ENCODE data around the gene TEAD1.

TEAD1 gene

GRCh38 chr11:12793506-12793905, 119.3 kb downstream of the TEAD1 start:
- Histone ChIP-seq H4K20me1 (ENCODE audit: insufficient read depth, low read length) (no peaks in the 10 kb centered on the region), H3K27me3 (replicated peaks; ENCODE audit: insufficient read depth, low read length) (no peaks in the 10 kb centered on the region), H3F3A (ENCODE audit: insufficient read depth, low read length) (no peaks in the 10 kb centered on the region), H3K79me2 (ENCODE audit: low read length) (peaks cover 56% of the 10 kb centered on the region), H3K9me3 (replicated peaks; ENCODE audit: insufficient read depth, low read length) (no peaks in the 10 kb centered on the region), H3K4me3 (ENCODE audit: low read length) (no peak overlapping the region), H2AFZ (ENCODE audit: low read length) (no peak overlapping the region), H3K27ac (ENCODE audit: low read length) (no peak overlapping the region), H3K9ac (ENCODE audit: low read length) (no peak overlapping the region), H3K4me1 (ENCODE audit: low read length) (peaks cover 8% of the 10 kb centered on the region), H3K9me2 (replicated peaks; ENCODE audit: insufficient read depth, low read length) (no peaks in the 10 kb centered on the region), H3K4me2 (ENCODE audit: low read depth, low read length) (no peak overlapping the region), H3K36me3 (replicated peaks; ENCODE audit: insufficient read depth, low read length) (no peaks in the 10 kb centered on the region)
- no peak for DNase-seq
- no peak for TF ChIP-seq EZH2 (optimal IDR thresholded peaks at IDR 0.05; ENCODE audit: low read depth, low read length)
- no peak for TF ChIP-seq CTCF (IDR thresholded peaks at IDR 0.05; ENCODE audit: low read length)
- no peak for TF ChIP-seq EZH2phosphoT487 (IDR thresholded peaks at IDR 0.05; ENCODE audit: low read length)

GRCh38 chr11:12794576-12795230, 120.5 kb downstream of the TEAD1 start:
- DNase-seq = no peak
- TF ChIP-seq EZH2 (optimal IDR thresholded peaks at IDR 0.05; ENCODE audit: low read depth, low read length) (no peak), CTCF (IDR thresholded peaks at IDR 0.05; ENCODE audit: low read length) (no peak), EZH2phosphoT487 (IDR thresholded peaks at IDR 0.05; ENCODE audit: low read length) (no peak)
- no peak overlapping the region for H3K4me3 ChIP-seq (ENCODE audit: low read length)
- H3K27me3 ChIP-seq (replicated peaks; ENCODE audit: insufficient read depth, low read length) = no peaks in the 10 kb centered on the region
- no peak overlapping the region for H3K27ac ChIP-seq (ENCODE audit: low read length)
- no peak overlapping the region for H2AFZ ChIP-seq (ENCODE audit: low read length)
- no peaks in the 10 kb centered on the region for H3K36me3 ChIP-seq (replicated peaks; ENCODE audit: insufficient read depth, low read length)
- no peaks in the 10 kb centered on the region for H3K9me2 ChIP-seq (replicated peaks; ENCODE audit: insufficient read depth, low read length)
- no peak overlapping the region for H3K4me2 ChIP-seq (ENCODE audit: low read depth, low read length)
- no peaks in the 10 kb centered on the region for H3K9me3 ChIP-seq (replicated peaks; ENCODE audit: insufficient read depth, low read length)
- H3K4me1 ChIP-seq (ENCODE audit: low read length) = peaks cover 20% of the 10 kb centered on the region
- no peaks in the 10 kb centered on the region for H4K20me1 ChIP-seq (ENCODE audit: insufficient read depth, low read length)
- no peaks in the 10 kb centered on the region for H3F3A ChIP-seq (ENCODE audit: insufficient read depth, low read length)
- H3K79me2 ChIP-seq (ENCODE audit: low read length) = peaks cover 57% of the 10 kb centered on the region
- no peak overlapping the region for H3K9ac ChIP-seq (ENCODE audit: low read length)

- no peaks in the 10 kb centered on the region for H3K9me2 ChIP-seq (replicated peaks; ENCODE audit: insufficient read depth, low read length)
- no peaks in the 10 kb centered on the region for H3K9me3 ChIP-seq (replicated peaks; ENCODE audit: insufficient read depth, low read length)
- H3K27ac ChIP-seq (ENCODE audit: low read length) = no peak overlapping the region
- no peaks in the 10 kb centered on the region for H3K27me3 ChIP-seq (replicated peaks; ENCODE audit: insufficient read depth, low read length)
- no peak overlapping the region for H3K4me2 ChIP-seq (ENCODE audit: low read depth, low read length)
- H3F3A ChIP-seq (ENCODE audit: insufficient read depth, low read length) = no peaks in the 10 kb centered on the region
- H3K4me1 ChIP-seq (ENCODE audit: low read length) = peaks cover 20% of the 10 kb centered on the region
- no peaks in the 10 kb centered on the region for H3K36me3 ChIP-seq (replicated peaks; ENCODE audit: insufficient read depth, low read length)
- no peak for DNase-seq
- no peak overlapping the region for H3K9ac ChIP-seq (ENCODE audit: low read length)
- no peak for TF ChIP-seq EZH2phosphoT487 (IDR thresholded peaks at IDR 0.05; ENCODE audit: low read length)
- peaks cover 69% of the 10 kb centered on the region for H3K79me2 ChIP-seq (ENCODE audit: low read length)
- H4K20me1 ChIP-seq (ENCODE audit: insufficient read depth, low read length) = no peaks in the 10 kb centered on the region
- H2AFZ ChIP-seq (ENCODE audit: low read length) = no peak overlapping the region
- no peak overlapping the region for H3K4me3 ChIP-seq (ENCODE audit: low read length)
Observed at GRCh38 chr11:12797996-12798395, 123.8 kb downstream of the TEAD1 start.

GRCh38 chr11:12798609-12799011, 124.4 kb downstream of the TEAD1 start:
- H3K9me2 ChIP-seq (replicated peaks; ENCODE audit: insufficient read depth, low read length) = no peaks in the 10 kb centered on the region
- no peaks in the 10 kb centered on the region for H3K36me3 ChIP-seq (replicated peaks; ENCODE audit: insufficient read depth, low read length)
- H3K9ac ChIP-seq (ENCODE audit: low read length) = no peak overlapping the region
- no peak for DNase-seq
- no peak overlapping the region for H3K4me2 ChIP-seq (ENCODE audit: low read depth, low read length)
- H3K4me1 ChIP-seq (ENCODE audit: low read length) = peaks cover 20% of the 10 kb centered on the region
- no peaks in the 10 kb centered on the region for H3K27me3 ChIP-seq (replicated peaks; ENCODE audit: insufficient read depth, low read length)
- no peak overlapping the region for H3K4me3 ChIP-seq (ENCODE audit: low read length)
- no peak overlapping the region for H2AFZ ChIP-seq (ENCODE audit: low read length)
- H3F3A ChIP-seq (ENCODE audit: insufficient read depth, low read length) = no peaks in the 10 kb centered on the region
- TF ChIP-seq EZH2 (optimal IDR thresholded peaks at IDR 0.05; ENCODE audit: low read depth, low read length) (no peak), CTCF (IDR thresholded peaks at IDR 0.05; ENCODE audit: low read length) (no peak), EZH2phosphoT487 (IDR thresholded peaks at IDR 0.05; ENCODE audit: low read length) (no peak)
- H4K20me1 ChIP-seq (ENCODE audit: insufficient read depth, low read length) = no peaks in the 10 kb centered on the region
- H3K9me3 ChIP-seq (replicated peaks; ENCODE audit: insufficient read depth, low read length) = no peaks in the 10 kb centered on the region
- H3K27ac ChIP-seq (ENCODE audit: low read length) = no peak overlapping the region
- peaks cover 75% of the 10 kb centered on the region for H3K79me2 ChIP-seq (ENCODE audit: low read length)
